ENCODE measurements around the gene CYP4F22. TPM values are rescaled to one million over a fixed set of nuclear protein-coding genes. Genes with fewer than 3 reads are reported as not detected.

The CYP4F22 gene
- total RNA-seq, 2 experiments from 2014 or later: not detected

- H3K9me3 ChIP-seq (ENCODE audit: low read length): no peaks in the 10 kb centered on the region
- H4K20me1 ChIP-seq (ENCODE audit: insufficient read depth, low read length): no peaks in the 10 kb centered on the region
- intact Hi-C loops (cut with micrococcal nuclease; ENCODE audit: unreplicated experiment): no loop called here
- no TSS peak for BruUV-seq (replicated peaks)
- no peaks in the 10 kb centered on the region for H3K4me1 ChIP-seq (ENCODE audit: insufficient read depth, low read length, poor library complexity, severe bottlenecking)
- H2AFZ ChIP-seq (ENCODE audit: low read length): no peak overlapping the region
- TF ChIP-seq EZH2phosphoT487 (IDR thresholded peaks at IDR 0.05; ENCODE audit: borderline replicate concordance, low read depth, low read length) (no peak), CTCF (conservative IDR thresholded peaks at IDR 0.05; ENCODE audit: low read length) (no peak)
- no peaks in the 10 kb centered on the region for H3K79me2 ChIP-seq (ENCODE audit: insufficient read depth, low read depth, low read length)
- no peak overlapping the region for H3K4me3 ChIP-seq (ENCODE audit: low read depth, low read length, poor library complexity, severe bottlenecking)
- ChIA-PET CTCF (ENCODE audit: unreplicated experiment) (no interaction called here), POLR2A (no interaction called here)
- no peak overlapping the region for H3K4me2 ChIP-seq (ENCODE audit: low read length)
- no peak overlapping the region for H3K27ac ChIP-seq (ENCODE audit: low read depth, low read length, poor library complexity, severe bottlenecking)
- no peaks in the 10 kb centered on the region for H3K9me2 ChIP-seq (ENCODE audit: insufficient read depth, low read length)
- H3K36me3 ChIP-seq (ENCODE audit: insufficient read depth, low read length): no peaks in the 10 kb centered on the region
- DNase-seq (ENCODE audit: low spot score): no peak
Measured at GRCh38 chr19:15539638-15540037, 31.3 kb downstream of the CYP4F22 start.

GRCh38 chr19:15540435-15540834 is 32.1 kb downstream of the CYP4F22 start:
- Histone ChIP-seq H3K4me3 (ENCODE audit: low read depth, low read length, poor library complexity, severe bottlenecking) (no peak overlapping the region), H4K20me1 (ENCODE audit: insufficient read depth, low read length) (no peaks in the 10 kb centered on the region), H3K79me2 (ENCODE audit: insufficient read depth, low read depth, low read length) (no peaks in the 10 kb centered on the region), H3K36me3 (ENCODE audit: insufficient read depth, low read length) (no peaks in the 10 kb centered on the region), H3K9me2 (ENCODE audit: insufficient read depth, low read length) (no peaks in the 10 kb centered on the region), H3K4me2 (ENCODE audit: low read length) (no peak overlapping the region), H2AFZ (ENCODE audit: low read length) (no peak overlapping the region), H3K27ac (ENCODE audit: low read depth, low read length, poor library complexity, severe bottlenecking) (no peak overlapping the region), H3K4me1 (ENCODE audit: insufficient read depth, low read length, poor library complexity, severe bottlenecking) (no peaks in the 10 kb centered on the region), H3K9me3 (ENCODE audit: low read length) (no peaks in the 10 kb centered on the region)
- DNase-seq (ENCODE audit: low spot score): no peak
- CTCF ChIA-PET (ENCODE audit: unreplicated experiment): no interaction called here
- BruUV-seq (replicated peaks): no TSS peak
- no peak for TF ChIP-seq CTCF (conservative IDR thresholded peaks at IDR 0.05; ENCODE audit: low read length)
- no peak for TF ChIP-seq EZH2phosphoT487 (IDR thresholded peaks at IDR 0.05; ENCODE audit: borderline replicate concordance, low read depth, low read length)
- POLR2A ChIA-PET: interaction anchor here (0.6 to 0.8 kb wide), 2 partner anchors 9 to 78 kb away, joined by 3 read pairs; no protein-coding TSS in a partner anchor
- intact Hi-C loops (cut with micrococcal nuclease; ENCODE audit: unreplicated experiment): no loop called here

- TF ChIP-seq EZH2phosphoT487 (IDR thresholded peaks at IDR 0.05; ENCODE audit: borderline replicate concordance, low read depth, low read length): no peak
- no peak for TF ChIP-seq CTCF (conservative IDR thresholded peaks at IDR 0.05; ENCODE audit: low read length)
- POLR2A ChIA-PET: no interaction called here
Measured at GRCh38 chr19:15544283-15544682, 36.0 kb downstream of the CYP4F22 start.

More at GRCh38 chr19:15544283-15544682, 36.0 kb downstream of the CYP4F22 start:
- no TSS peak for BruUV-seq (replicated peaks)
- Histone ChIP-seq H3K4me2 (ENCODE audit: low read length) (no peak overlapping the region), H3K36me3 (ENCODE audit: insufficient read depth, low read length) (no peaks in the 10 kb centered on the region), H3K4me3 (ENCODE audit: low read depth, low read length, poor library complexity, severe bottlenecking) (no peak overlapping the region), H2AFZ (ENCODE audit: low read length) (no peak overlapping the region), H3K9me3 (ENCODE audit: low read length) (no peaks in the 10 kb centered on the region), H3K9me2 (ENCODE audit: insufficient read depth, low read length) (no peaks in the 10 kb centered on the region), H3K4me1 (ENCODE audit: insufficient read depth, low read length, poor library complexity, severe bottlenecking) (no peaks in the 10 kb centered on the region), H4K20me1 (ENCODE audit: insufficient read depth, low read length) (no peaks in the 10 kb centered on the region), H3K27ac (ENCODE audit: low read depth, low read length, poor library complexity, severe bottlenecking) (no peak overlapping the region), H3K79me2 (ENCODE audit: insufficient read depth, low read depth, low read length) (no peaks in the 10 kb centered on the region)
- DNase-seq (ENCODE audit: low spot score): no peak
- CTCF ChIA-PET (ENCODE audit: unreplicated experiment): no interaction called here
- intact Hi-C loops (cut with micrococcal nuclease; ENCODE audit: unreplicated experiment): no loop called here
